ENCODE measurements around the gene AXL. TPM values are rescaled to one million over a fixed set of nuclear protein-coding genes. Genes with fewer than 3 reads are reported as not detected.

The AXL gene
- total and polyA plus RNA-seq, 9 of the 15 experiments (the other 6 are each of a cell fraction or from before 2014, with no cell fraction given), result 0.80 to 6.6 (median 1.6) TPM

GRCh38 chr19:41226053-41226873 lies 7.2 kb downstream of the AXL start (continued):
- TF ChIP-seq TSHZ1 (CRISPR knock-in tag; IDR thresholded peaks at IDR 0.05) (no peak), NONO (IDR thresholded peaks at IDR 0.05; ENCODE audit: low read depth in 2 of 2, low read length in 1 of 2) (0 out of 4 replicates have a peak, but pooled peaks of 1 of the 2 experiments have one; percentile 48), RBM22 (IDR thresholded peaks at IDR 0.05; ENCODE audit: low read depth, low read length, poor library complexity, severe bottlenecking) (no peak), ZNF778 (CRISPR knock-in tag; IDR thresholded peaks at IDR 0.05) (no peak), ZBTB11 (CRISPR knock-in tag; IDR thresholded peaks at IDR 0.05) (peak in 1 of 3 experiments; percentile 42; a peak in 1 of 6 replicates), NEUROD1 (IDR thresholded peaks at IDR 0.05; ENCODE audit: borderline replicate concordance, low read depth, low read length, partially characterized antibody) (peak; percentile 74), COPS2 (conservative IDR thresholded peaks at IDR 0.05) (no peak), HOXB6 (CRISPR knock-in tag; IDR thresholded peaks at IDR 0.05; ENCODE audit: borderline replicate concordance) (no peak), EWSR1 (IDR thresholded peaks at IDR 0.05; ENCODE audit: borderline replicate concordance, low read depth, partially characterized antibody) (no peak), JUN (IDR thresholded peaks at IDR 0.05; ENCODE audit: borderline replicate concordance, low read depth, low read length) (0 out of 2 replicates have a peak, but pooled peaks have one; percentile 49), JUN (CRISPR knock-in tag; IDR thresholded peaks at IDR 0.05; ENCODE audit: borderline replicate concordance) (no peak; the same call in 1 of the 2 replicates), HIVEP1 (CRISPR knock-in tag; IDR thresholded peaks at IDR 0.05) (no peak), ZC3H8 (IDR thresholded peaks at IDR 0.05) (no peak), HMG20B (CRISPR knock-in tag; IDR thresholded peaks at IDR 0.05) (no peak), SMAD1 (IDR thresholded peaks at IDR 0.05; ENCODE audit: low read depth, low read length, partially characterized antibody) (no peak)
- TF ChIP-seq, protein P1, sequence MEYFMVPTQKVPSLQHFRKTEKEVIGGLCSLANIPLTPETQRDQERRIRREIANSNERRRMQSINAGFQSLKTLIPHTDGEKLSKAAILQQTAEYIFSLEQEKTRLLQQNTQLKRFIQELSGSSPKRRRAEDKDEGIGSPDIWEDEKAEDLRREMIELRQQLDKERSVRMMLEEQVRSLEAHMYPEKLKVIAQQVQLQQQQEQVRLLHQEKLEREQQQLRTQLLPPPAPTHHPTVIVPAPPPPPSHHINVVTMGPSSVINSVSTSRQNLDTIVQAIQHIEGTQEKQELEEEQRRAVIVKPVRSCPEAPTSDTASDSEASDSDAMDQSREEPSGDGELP (CRISPR knock-in tag; IDR thresholded peaks at IDR 0.05; ENCODE audit: borderline replicate concordance), result 0 out of 2 replicates have a peak, but pooled peaks have one; percentile 63
- TF ChIP-seq, protein P2, sequence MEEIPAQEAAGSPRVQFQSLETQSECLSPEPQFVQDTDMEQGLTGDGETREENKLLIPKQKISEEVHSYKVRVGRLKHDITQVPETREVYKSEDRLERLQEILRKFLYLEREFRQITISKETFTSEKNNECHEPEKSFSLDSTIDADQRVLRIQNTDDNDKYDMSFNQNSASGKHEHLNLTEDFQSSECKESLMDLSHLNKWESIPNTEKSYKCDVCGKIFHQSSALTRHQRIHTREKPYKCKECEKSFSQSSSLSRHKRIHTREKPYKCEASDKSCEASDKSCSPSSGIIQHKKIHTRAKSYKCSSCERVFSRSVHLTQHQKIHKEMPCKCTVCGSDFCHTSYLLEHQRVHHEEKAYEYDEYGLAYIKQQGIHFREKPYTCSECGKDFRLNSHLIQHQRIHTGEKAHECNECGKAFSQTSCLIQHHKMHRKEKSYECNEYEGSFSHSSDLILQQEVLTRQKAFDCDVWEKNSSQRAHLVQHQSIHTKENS (CRISPR knock-in tag; IDR thresholded peaks at IDR 0.05), result no peak
